HepG2 (cell line): Measurements from ENCODE around the gene TK1. TPM values are rescaled to one million over a fixed set of nuclear protein-coding genes. Genes with fewer than 3 reads are reported as not detected.

Experiments used
- AGO2 ChIP-seq: fragments of 200-400 bp; formaldehyde crosslinking; optimal IDR thresholded peaks from 2 replicates; pipeline ENCODE3; 2017; ENCODE audit warnings: mild to moderate bottlenecking, low read depth, low read length, moderate library complexity
- ASH2L ChIP-seq: fragments of 300-600, 200-600 bp; sonication (generic); IDR thresholded peaks from 2 replicates; pipeline ENCODE4 v1.7.0; 2017; ENCODE audit warnings: low read depth, mild to moderate bottlenecking, moderate library complexity, mixed read lengths, low read length; ENCODE audit not compliant: insufficient read length
- ERF ChIP-seq: IDR thresholded peaks from 2 replicates; pipeline ENCODE4 v1.6.1; 2018; ENCODE audit warnings: missing biosample characterization, missing genetic modification reagents
- GABPB1 ChIP-seq: IDR thresholded peaks from 2 replicates; pipeline ENCODE4 v1.6.1; 2016; ENCODE audit warnings: mild to moderate bottlenecking, missing genetic modification reagents, moderate library complexity, missing compliant biosample characterization
- HOXA7 ChIP-seq: sonication (generic); formaldehyde crosslinking; IDR thresholded peaks from 2 replicates; pipeline ENCODE4 v1.8.1; 2022; ENCODE audit warnings: mild to moderate bottlenecking, missing genetic modification reagents, moderate library complexity
- MYC ChIP-seq: sonication (generic); formaldehyde crosslinking; IDR thresholded peaks from 2 replicates; pipeline ENCODE4 v1.9.0; 2021; ENCODE audit warnings: missing genetic modification reagents, borderline replicate concordance
- NR2C2 ChIP-seq: sonication (generic); formaldehyde crosslinking; IDR thresholded peaks from 2 replicates; pipeline ENCODE4 v1.4.0; 2020; ENCODE audit warnings: missing genetic modification reagents, mild to moderate bottlenecking, moderate library complexity, borderline replicate concordance
- PHF8 ChIP-seq: sonication (generic); formaldehyde crosslinking; IDR thresholded peaks from 2 replicates; pipeline ENCODE4 v1.5.0; 2020; ENCODE audit warnings: missing genetic modification reagents
- RBAK ChIP-seq: sonication (generic); formaldehyde crosslinking; IDR thresholded peaks from 2 replicates; pipeline ENCODE4 v1.5.1; 2020; ENCODE audit warnings: mild to moderate bottlenecking, missing genetic modification reagents
- SALL1 ChIP-seq: sonication (generic); formaldehyde crosslinking; IDR thresholded peaks from 2 replicates; pipeline ENCODE4 v1.8.0; 2022; ENCODE audit warnings: mild to moderate bottlenecking, missing genetic modification reagents
- TAF1 ChIP-seq: sonication (generic); formaldehyde crosslinking; IDR thresholded peaks from 2 replicates; pipeline ENCODE4 v1.4.0; 2020; ENCODE audit warnings: missing genetic modification reagents
- TBL1XR1 ChIP-seq: fragments of 150-350 bp; IDR thresholded peaks from 2 replicates; pipeline ENCODE4 v1.6.1; 2014; ENCODE audit warnings: borderline replicate concordance, low read length; ENCODE audit not compliant: partially characterized antibody
- THAP11 ChIP-seq: IDR thresholded peaks from 2 replicates; pipeline ENCODE4 v1.6.1; 2016; ENCODE audit warnings: missing biosample characterization, missing genetic modification reagents
- ZNF331 ChIP-seq: sonication (generic); formaldehyde crosslinking; IDR thresholded peaks from 2 replicates; pipeline ENCODE4 v1.4.0; 2020; ENCODE audit warnings: missing genetic modification reagents
- ZNF335 ChIP-seq: sonication (generic); formaldehyde crosslinking; IDR thresholded peaks from 2 replicates; pipeline ENCODE4 v1.4.0; 2020; ENCODE audit warnings: missing genetic modification reagents
- ZNF44 ChIP-seq: sonication (generic); formaldehyde crosslinking; IDR thresholded peaks from 2 replicates; pipeline ENCODE4 v1.5.1; 2020; ENCODE audit warnings: mild to moderate bottlenecking, missing genetic modification reagents
- ZNF460 ChIP-seq: sonication (generic); formaldehyde crosslinking; IDR thresholded peaks from 2 replicates; pipeline ENCODE4 v1.5.1; 2020; ENCODE audit warnings: missing genetic modification reagents, mild to moderate bottlenecking, borderline replicate concordance
- ZNF543 ChIP-seq: sonication (generic); formaldehyde crosslinking; IDR thresholded peaks from 2 replicates; pipeline ENCODE4 v1.4.0; 2020; ENCODE audit warnings: mild to moderate bottlenecking, missing genetic modification reagents
- ZNF616 ChIP-seq: sonication (generic); formaldehyde crosslinking; IDR thresholded peaks from 2 replicates; pipeline ENCODE4 v1.5.0; 2020; ENCODE audit warnings: low read depth, mild to moderate bottlenecking, missing genetic modification reagents
- polyA plus RNA-seq, 8 experiments: library from polyadenylated mRNA; depleted of rRNA in 3 of 8; stranded (reverse) in 7 of 8; unstranded in 1 of 8; fragments of >200 nt; fragmentation: Illumina TruSeq in 4 of 8; extraction: Trizol in 4 of 8; gene quantifications; 2 replicates each; pipeline versions ENCODE4 v1.2.1 to v1.2.3, GENCODE V29; 2011 to 2016; ENCODE audit warnings: low read depth in 4 of 8, missing spikeins in 1 of 8, mixed read lengths in 1 of 8; ENCODE audit not compliant: insufficient read depth in 1 of 8
- total RNA-seq, 5 experiments: library from RNA; depleted of rRNA; stranded (reverse); fragments of >200 nt; fragmentation: Illumina TruSeq; extraction: Trizol; gene quantifications; 2 replicates each; pipeline ENCODE4 v1.2.3, GENCODE V29; 2016; ENCODE audit warnings: low read depth in 1 of 5
- TF ChIP-seq, protein P1 (sequence below): sonication (generic); formaldehyde crosslinking; IDR thresholded peaks from 2 replicates; pipeline ENCODE4 v1.4.0; 2020; ENCODE audit warnings: missing genetic modification reagents
- TF ChIP-seq, protein P2 (sequence below): IDR thresholded peaks from 2 replicates; pipeline ENCODE4 v1.6.1; 2016; ENCODE audit warnings: low read depth, borderline replicate concordance
- TF ChIP-seq, protein P3 (sequence below): IDR thresholded peaks from 2 replicates; pipeline ENCODE4 v1.6.1; 2012; ENCODE audit warnings: inconsistent platforms
- TF ChIP-seq, protein P4 (sequence below): sonication (generic); formaldehyde crosslinking; IDR thresholded peaks from 2 replicates; pipeline ENCODE4 v1.5.1; 2020; ENCODE audit warnings: missing genetic modification reagents, mild to moderate bottlenecking, borderline replicate concordance
- TF ChIP-seq, protein P5 (sequence below): IDR thresholded peaks from 2 replicates; pipeline ENCODE4 v1.6.1; 2012; ENCODE audit warnings: low read length, improper control_type of control experiment

The TK1 gene
- total and polyA plus RNA-seq, 2 of the 13 experiments (the other 11 are each of a cell fraction or from before 2014, with no cell fraction given): 45.0 to 96.0 TPM

DNA sequence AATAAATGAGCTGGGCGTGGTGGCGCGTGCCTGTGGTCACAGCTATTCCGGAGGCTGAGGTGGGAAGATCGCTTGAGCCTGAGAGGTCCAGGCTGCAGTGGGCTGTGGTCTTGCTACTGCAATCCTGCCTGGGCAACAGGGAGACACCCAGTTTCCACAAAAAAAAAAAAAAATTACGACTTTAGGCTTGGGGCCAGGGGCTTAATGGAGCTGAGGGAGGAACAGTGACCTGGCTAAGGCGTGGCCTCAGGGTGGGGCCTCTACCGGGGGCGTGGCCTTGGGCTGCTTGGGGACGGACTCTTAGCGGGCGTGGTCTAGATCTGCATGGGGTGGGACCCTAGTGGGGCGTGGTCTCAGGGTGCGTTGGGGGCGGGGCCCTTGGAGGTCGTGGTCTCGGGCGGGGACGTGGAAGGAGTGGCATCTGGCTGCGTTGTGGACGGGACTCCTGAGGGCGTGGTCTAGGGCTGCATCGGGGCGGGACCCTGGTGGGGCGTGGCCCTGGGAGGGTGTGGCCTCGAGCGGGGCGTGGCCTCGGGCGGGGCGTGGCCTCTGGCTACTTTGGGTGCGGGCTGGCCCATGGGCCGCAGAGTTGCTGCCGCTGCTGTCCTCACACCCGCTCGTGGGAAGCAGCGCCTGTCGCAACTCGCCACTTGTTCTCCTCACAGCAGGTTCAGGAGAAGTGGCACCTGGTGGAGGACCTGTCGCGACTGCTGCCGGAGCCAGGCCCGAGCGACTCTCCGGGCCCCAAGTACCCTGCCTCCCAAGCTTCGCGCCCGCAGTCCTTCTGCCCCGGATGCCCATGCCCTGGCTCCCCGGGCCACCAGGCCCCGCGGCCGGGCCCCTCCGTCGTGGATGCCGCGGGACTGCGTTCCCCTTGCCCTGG lies 46.4 kb downstream of the TK1 start (continued):
- TF ChIP-seq SALL1 (peak; percentile 74), ZNF543 (no peak), MYC (peak; percentile 40; the same call in 1 of the 2 replicates), THAP11 (CRISPR knock-in tag) (0 out of 2 replicates have a peak, but pooled peaks have one; percentile 40), NR2C2 (CRISPR knock-in tag) (no peak), ERF (CRISPR knock-in tag) (peak; percentile 30; the same call in 1 of the 2 replicates), ZNF331 (CRISPR knock-in tag) (0 out of 2 replicates have a peak, but pooled peaks have one; percentile 10), TAF1 (CRISPR knock-in tag) (peak; percentile 48; the same call in 1 of the 2 replicates), PHF8 (CRISPR knock-in tag) (no peak), HOXA7 (CRISPR knock-in tag) (no peak), ZNF460 (CRISPR knock-in tag) (peak; percentile 33; the same call in 1 of the 2 replicates), ZNF616 (CRISPR knock-in tag) (peak; percentile 39; the same call in 1 of the 2 replicates), TBL1XR1 (no peak), ASH2L (peak; percentile 53), RBAK (CRISPR knock-in tag) (no peak), GABPB1 (peak; percentile 63; the same call in 1 of the 2 replicates), ZNF335 (CRISPR knock-in tag) (peak; percentile 14; the same call in 1 of the 2 replicates), ZNF44 (CRISPR knock-in tag) (no peak), AGO2 (peak; percentile 26)
- TF ChIP-seq, protein P1, sequence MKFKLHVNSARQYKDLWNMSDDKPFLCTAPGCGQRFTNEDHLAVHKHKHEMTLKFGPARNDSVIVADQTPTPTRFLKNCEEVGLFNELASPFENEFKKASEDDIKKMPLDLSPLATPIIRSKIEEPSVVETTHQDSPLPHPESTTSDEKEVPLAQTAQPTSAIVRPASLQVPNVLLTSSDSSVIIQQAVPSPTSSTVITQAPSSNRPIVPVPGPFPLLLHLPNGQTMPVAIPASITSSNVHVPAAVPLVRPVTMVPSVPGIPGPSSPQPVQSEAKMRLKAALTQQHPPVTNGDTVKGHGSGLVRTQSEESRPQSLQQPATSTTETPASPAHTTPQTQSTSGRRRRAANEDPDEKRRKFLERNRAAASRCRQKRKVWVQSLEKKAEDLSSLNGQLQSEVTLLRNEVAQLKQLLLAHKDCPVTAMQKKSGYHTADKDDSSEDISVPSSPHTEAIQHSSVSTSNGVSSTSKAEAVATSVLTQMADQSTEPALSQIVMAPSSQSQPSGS (CRISPR knock-in tag): 0 out of 2 replicates have a peak, but pooled peaks have one; percentile 16
- TF ChIP-seq, protein P2, sequence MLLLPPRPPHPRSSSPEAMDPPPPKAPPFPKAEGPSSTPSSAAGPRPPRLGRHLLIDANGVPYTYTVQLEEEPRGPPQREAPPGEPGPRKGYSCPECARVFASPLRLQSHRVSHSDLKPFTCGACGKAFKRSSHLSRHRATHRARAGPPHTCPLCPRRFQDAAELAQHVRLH (CRISPR knock-in tag): no peak
- TF ChIP-seq, protein P3, sequence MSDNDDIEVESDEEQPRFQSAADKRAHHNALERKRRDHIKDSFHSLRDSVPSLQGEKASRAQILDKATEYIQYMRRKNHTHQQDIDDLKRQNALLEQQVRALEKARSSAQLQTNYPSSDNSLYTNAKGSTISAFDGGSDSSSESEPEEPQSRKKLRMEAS: peak; percentile 48
- TF ChIP-seq, protein P4, sequence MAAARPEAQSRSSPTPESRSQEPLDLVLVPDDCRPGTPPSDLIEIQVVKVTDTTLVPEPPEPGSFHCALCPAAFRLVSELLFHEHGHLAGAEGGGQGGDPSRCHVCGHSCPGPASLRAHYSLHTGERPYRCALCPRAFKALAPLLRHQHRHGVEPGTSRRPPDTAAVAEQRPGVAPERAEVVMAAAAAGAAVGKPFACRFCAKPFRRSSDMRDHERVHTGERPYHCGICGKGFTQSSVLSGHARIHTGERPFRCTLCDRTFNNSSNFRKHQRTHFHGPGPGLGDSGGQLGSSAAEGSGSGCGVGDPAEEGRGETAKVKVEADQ (CRISPR knock-in tag): 0 out of 2 replicates have a peak, but pooled peaks have one; percentile 74
- TF ChIP-seq, protein P5, sequence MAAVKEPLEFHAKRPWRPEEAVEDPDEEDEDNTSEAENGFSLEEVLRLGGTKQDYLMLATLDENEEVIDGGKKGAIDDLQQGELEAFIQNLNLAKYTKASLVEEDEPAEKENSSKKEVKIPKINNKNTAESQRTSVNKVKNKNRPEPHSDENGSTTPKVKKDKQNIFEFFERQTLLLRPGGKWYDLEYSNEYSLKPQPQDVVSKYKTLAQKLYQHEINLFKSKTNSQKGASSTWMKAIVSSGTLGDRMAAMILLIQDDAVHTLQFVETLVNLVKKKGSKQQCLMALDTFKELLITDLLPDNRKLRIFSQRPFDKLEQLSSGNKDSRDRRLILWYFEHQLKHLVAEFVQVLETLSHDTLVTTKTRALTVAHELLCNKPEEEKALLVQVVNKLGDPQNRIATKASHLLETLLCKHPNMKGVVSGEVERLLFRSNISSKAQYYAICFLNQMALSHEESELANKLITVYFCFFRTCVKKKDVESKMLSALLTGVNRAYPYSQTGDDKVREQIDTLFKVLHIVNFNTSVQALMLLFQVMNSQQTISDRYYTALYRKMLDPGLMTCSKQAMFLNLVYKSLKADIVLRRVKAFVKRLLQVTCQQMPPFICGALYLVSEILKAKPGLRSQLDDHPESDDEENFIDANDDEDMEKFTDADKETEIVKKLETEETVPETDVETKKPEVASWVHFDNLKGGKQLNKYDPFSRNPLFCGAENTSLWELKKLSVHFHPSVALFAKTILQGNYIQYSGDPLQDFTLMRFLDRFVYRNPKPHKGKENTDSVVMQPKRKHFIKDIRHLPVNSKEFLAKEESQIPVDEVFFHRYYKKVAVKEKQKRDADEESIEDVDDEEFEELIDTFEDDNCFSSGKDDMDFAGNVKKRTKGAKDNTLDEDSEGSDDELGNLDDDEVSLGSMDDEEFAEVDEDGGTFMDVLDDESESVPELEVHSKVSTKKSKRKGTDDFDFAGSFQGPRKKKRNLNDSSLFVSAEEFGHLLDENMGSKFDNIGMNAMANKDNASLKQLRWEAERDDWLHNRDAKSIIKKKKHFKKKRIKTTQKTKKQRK: no peak
